NCI-H1092 treated with DMSO at 0.1 percent for 48 hours (cell line): ENCODE measurements around the gene ADAMTS12.

ENCODE experiments used
- DNase-seq: peaks from one replicate; lab custom pipeline; 2025; lab: John Stamatoyannopoulos, UW

ADAMTS12 gene

DNA sequence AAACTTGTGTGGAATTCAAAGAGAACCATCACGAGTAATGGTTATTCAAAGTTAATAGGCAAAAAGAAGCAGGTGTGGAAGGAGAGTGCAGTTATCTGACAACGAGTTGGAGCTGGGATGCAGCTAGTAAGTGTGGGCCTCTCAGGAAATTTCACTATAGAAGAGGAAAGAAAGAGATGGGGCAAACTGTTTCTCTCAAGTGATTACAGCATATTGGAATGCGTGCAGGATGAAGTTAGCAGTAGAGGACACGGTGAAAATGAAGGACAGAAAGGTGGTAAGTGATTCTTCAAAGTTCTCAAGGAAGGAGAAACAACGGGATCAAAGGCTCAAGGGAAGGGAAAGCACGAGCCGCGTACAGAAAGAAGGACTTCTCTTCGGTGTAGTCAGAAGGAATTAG, 84.0 kb downstream of the ADAMTS12 start:
- DNase-seq, result no peak

- DNase-seq, result no peak
Observed at GRCh38 chr5:33806738-33807442, 84.9 kb downstream of the ADAMTS12 start.

GRCh38 chr5:33801292-33801691, 90.5 kb downstream of the ADAMTS12 start:
- no peak for DNase-seq

DNA sequence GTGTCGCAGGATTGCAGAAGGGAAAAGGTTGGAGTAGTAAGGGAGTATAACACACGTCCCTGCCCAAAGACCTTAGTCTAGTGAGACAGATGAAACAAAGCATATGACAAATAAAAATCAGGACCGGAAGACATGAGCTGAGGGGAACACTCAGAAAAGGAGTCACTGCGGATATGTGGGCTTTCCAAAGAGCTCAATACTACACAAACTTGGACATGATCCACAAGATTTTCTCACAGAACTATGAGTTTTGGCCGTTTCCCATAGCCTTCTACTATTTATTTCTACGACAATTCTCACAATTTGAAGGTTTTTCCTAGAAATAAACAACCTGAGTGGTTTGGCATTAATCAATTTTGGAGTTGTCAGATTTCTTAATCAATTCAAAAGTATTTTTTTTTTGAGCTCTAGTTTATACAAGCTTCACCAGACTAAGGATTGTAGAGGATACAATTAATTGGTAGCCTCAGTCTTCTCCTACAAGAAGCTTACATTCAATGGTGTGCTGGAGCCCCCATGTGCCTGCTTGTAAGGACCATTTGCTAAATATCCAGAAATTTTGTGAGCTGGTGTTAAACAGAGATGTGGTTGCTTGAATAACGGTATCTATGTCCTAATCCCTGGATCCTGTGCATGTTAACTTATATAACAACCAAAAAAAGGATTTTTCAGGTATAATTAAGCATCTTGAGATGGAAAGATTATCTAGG, 91.4 kb downstream of the ADAMTS12 start:
- no peak for DNase-seq

DNA sequence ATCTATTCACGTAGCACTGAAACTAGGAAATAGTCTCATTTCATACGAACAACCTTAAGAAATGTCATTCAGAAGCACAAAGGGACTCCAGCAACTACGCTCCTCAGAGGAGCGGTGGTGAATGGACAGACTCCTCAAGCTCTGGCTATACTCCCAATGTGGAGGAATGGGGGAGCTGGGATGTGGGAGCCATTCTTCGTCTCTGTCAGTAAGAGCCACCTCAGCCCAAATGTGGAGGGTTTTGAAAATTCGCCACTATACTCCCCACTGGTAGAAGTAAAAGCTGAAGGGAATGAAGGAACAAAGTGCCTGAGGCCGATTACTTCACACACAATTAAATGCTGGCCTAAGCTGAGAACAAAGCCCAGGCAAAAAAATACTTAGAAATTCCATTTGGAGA, 96.3 kb downstream of the ADAMTS12 start:
- DNase-seq, result no peak

GRCh38 chr5:33794550-33795181, 97.1 kb downstream of the ADAMTS12 start:
- DNase-seq, result no peak

GRCh38 chr5:33793836-33794549, 97.8 kb downstream of the ADAMTS12 start:
- DNase-seq, result no peak

DNA sequence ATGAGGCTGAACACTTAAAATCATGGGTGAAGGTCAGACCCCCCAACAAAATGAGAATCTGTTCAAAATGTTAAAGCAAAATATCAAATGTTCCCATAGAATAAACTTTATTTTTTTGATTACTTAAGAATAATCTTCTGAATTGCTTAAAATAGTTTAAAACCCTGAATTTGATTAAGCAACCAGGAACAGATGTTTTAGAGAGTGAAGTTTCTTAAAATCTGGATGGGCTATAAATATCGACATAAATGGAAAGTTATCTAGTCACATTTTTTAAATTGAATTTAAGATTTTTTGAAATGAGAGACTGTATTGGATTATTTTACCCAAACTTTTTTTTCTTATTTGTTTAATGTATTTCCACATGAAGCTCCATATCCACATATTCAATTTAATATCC, 98.5 kb downstream of the ADAMTS12 start:
- DNase-seq, result no peak

DNA sequence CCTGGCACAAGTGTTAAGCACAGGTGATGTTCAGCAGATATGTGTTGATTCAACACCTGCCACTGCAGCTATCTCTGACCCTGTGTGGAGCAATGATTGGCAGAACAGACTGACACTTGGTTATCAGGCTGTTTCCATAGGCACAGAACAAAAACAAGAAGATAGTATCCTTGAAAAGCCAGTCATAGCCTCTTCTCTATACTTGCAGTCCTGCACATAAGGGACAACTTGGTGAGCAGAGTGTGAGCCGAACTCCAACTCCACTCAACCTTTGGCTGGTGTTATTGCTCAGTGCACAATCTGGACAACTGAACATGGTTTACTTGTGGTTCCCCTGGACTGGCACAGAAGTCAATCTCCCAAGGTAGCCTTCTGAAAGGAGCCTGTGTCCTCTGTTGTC, 99.2 kb downstream of the ADAMTS12 start:
- no peak for DNase-seq

GRCh38 chr5:33789567-33789957, 102.2 kb downstream of the ADAMTS12 start:
- DNase-seq, result no peak

GRCh38 chr5:33788922-33789566, 102.7 kb downstream of the ADAMTS12 start:
- DNase-seq, result no peak

- no peak for DNase-seq
Observed at GRCh38 chr5:33785571-33785970, 106.2 kb downstream of the ADAMTS12 start.

- DNase-seq, result no peak
Observed at GRCh38 chr5:33781286-33781685, 110.5 kb downstream of the ADAMTS12 start.

DNA sequence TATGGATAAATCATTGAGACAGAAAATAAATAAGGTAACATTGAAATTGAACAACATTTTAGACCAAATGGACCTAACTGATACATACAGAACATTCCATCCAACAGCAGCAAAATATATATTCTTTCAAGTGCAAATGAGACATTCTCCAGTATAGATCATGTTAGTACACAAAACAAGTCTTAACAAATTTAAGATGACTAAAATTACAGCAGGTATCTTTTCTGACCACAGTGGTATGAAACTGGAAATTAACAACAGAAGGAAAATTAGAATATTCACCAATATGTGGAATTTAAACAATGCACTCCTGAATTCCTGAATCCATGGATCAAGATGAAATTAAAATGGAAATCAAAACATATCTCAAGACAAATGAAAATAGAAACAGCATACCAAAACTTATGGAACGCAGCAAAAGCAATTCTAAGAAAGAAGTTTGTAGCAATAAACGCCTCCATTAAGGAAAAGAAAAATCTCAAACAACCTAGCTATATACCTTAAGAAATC, 115.6 kb downstream of the ADAMTS12 start:
- no peak for DNase-seq

DNA sequence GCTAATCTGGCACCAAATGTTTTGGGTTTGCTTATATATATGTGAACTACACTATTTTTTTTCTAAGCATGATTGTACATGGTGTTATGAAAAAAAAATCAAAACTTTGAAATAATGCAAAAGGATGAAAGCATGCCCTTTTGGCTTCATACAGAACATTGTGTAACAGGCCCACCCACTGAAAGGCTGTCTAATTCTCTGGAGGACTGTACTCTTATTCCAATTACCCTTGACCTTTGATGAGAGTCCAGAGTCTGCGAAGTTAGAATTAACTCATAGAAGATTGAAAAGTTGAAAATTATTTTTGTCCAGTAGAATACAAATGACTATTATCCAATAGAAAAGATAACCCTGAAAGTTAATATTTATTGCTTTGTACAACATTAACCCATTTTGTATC, 117.4 kb downstream of the ADAMTS12 start:
- no peak for DNase-seq

- DNase-seq, result no peak
Observed at GRCh38 chr5:33772380-33772897, 119.4 kb downstream of the ADAMTS12 start.

GRCh38 chr5:33769968-33770367, 121.8 kb downstream of the ADAMTS12 start:
- no peak for DNase-seq

DNA sequence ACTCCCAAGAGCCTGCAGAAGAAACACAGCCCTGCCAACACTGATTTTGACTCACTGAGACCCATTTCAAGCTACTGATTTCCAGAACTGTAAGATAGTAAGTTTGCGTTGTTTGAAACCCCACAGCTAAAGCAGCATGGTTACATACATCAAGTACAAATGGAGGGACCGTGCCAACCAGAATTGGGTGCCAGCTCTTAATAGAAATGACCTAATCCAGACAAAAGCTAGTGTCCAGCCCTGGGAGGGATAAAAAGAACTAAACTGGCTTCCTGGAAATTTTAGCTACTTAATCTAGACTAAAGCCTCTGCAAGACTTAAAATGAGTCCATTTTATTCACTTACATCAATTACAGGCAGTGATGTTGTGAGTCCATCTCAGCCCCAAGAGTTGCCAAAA, 122.6 kb downstream of the ADAMTS12 start:
- no peak for DNase-seq

DNA sequence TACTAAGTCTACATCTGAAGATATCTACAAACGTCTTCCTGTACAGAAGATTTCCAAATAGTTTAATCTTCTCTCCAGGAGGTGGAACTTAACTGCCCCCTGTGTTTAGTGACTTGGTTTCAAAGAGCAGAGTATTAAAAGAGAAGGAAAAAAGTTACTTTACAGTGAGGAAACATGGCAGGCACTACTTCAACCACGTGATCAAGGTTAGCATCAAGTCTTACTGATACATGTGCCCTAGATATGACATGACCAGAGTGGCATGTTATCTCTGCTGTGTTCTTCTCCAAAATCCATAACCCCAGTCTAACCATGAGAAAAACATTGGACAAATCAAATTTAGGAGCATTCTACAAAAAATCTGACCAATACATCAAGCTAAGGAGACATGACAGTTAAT, 125.8 kb downstream of the ADAMTS12 start:
- DNase-seq, result no peak

DNA sequence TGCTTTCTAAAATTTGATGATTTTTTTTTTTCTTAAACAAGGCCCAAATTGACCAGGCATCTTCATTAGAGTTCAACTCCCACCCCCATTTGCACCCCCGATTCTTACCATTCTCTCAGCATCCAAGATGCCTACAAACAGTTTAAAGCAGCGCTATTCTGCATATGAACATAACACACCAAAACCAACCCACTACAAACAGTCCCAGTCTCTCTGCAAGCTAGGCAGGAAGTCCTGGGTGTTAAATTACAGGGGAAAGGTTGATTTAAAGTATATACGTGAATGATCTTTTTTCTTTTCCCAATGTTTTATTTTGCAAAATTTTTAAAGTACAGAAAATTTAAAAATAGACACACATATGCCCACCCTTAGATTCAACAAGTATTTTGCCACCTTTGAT, 127.0 kb downstream of the ADAMTS12 start:
- DNase-seq, result no peak

DNA sequence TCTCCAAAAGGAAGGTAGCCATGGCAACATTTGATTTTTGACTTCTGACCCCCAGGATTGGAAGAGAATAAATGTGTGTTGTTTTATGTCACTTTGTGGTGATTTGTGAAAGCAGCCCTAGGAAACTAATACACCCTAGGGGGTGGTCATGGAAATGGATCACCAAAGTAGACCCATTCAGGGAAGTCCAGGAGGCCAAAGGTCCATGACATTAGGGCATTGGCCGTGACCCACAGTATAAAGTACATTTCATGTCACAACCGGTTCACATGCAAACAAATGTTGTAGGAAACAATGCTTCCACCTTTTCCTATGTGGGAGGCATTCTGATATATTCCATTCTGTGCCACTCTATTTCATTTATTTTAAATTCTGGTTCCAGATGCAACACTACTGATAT, 128.4 kb downstream of the ADAMTS12 start:
- no peak for DNase-seq

DNA sequence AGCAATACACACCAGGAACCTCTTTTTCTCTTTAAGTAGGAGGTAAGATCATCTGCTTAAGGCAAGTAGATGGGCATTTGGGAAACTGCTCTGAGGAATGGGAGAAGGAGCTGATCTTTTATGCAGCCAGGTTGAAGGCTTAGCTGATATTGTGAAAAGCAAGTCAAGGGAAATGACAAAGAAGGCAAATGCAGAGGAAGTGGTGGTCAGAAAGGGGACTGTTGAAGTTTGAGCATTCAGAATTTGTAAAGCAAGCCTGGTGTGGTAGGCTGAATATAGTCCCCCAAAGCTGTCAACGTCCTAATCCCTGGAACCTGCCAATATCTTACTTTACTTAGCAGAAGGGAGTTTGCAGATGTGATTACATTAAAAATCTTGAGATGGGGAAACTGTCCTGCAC, 128.9 kb downstream of the ADAMTS12 start:
- DNase-seq, result no peak
